ENCODE results near the gene NFE2L2.
"Not testable (repeated sequence)": the region's sequence is repeated elsewhere in the genome, so short reads cannot be mapped to it uniquely, and the experiment has no call there.

Gene NFE2L2

DNA sequence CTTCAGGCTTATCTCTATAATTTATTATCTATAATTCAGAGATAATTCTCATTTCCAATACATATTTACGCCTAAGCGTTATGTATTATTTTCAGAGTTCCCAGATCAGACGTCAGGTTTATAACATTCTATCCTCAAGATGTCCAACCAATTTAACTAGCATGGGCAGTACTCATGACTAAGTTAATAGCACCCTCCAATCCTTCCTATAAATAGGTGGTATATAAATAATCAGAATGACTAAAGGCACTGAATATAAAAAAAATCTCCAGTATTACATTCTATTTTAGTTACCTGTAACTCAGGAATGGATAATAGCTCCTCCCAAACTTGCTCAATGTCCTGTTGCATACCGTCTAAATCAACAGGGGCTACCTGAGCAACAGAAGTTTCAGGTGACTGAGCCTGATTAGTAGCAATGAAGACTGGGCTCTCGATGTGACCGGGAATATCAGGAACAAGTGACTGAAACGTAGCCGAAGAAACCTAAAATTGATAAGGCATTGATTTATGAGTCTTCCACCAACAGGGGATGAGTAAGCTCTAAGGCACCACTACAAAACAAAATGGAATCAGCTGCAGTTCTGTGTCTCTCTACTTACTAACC lies 32.3 kb downstream of the NFE2L2 start:
- no peak for DNase-seq

DNA sequence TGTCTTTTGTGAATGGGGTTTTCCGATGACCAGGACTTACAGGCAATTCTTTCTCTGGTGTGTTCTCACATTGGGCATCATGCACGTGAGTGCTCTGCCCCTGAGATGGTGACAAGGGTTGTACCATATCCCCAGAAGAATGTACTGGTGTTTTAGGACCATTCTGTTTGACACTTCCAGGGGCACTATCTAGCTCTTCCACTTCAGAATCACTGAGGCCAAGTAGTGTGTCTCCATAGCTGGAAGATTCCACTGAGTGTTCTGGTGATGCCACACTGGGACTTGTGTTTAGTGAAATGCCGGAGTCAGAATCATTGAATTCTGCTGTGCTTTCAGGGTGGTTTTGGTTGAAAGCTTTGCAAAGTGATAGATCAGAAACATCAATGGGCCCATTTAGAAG lies 33.3 kb downstream of the NFE2L2 start:
- DNase-seq: no peak

DNA sequence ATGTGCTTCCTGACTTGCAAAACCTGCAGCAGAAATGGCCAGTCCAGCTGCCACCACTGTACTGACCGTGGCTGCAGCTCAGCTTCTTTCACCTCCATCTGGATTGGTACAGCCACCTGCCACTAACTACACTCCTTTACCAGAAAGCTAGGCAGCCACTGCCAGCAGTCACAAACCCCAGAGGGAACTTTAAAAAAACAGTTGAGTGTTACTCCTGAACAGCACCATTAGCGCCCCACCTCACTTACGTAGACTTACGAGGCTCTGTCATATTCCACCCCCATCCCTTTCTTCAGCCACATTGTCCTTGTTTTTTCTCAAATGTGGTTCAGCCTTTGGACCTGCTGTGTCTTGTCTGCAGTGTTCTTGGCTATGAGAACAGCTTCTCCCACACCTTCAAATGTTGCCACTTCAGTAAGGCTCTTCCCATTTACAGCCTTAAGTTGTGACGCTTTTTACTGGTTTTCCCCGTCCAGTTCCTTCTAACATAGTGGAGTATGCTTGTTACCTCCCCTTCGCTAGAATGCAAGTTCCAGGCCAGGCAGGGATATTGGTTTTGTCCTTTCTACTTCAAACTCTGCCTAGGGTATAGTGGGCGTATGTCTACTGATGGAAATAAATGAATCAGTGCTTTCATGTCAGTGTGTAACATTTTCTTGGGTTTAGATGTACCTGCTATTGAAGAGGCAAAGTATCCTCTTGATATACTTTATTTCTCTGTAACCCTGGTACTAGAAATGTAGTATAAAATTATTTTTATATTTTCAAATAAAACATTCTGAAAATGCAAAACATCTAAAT lies 34.9 kb downstream of the NFE2L2 start:
- no peak for DNase-seq

DNA sequence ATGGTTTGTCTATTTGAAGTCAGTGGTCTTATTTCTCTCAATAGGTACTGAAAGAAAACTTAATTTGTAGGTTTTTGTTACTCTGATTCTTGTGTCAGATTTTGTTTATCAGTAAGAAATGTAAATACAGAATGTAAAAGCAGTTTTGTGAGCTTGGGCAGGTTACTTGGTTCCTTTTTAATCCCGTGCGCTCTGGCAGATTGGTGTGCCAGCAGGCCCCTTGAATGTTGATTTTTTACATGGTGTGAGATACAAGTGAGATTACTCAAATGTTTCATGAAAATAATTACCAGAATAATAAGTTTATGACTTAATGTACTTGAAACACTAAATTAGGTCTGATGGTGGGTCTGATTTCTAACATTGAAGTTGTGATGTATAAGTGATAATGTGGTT lies 38.6 kb downstream of the NFE2L2 start:
- DNase-seq: no peak

DNA sequence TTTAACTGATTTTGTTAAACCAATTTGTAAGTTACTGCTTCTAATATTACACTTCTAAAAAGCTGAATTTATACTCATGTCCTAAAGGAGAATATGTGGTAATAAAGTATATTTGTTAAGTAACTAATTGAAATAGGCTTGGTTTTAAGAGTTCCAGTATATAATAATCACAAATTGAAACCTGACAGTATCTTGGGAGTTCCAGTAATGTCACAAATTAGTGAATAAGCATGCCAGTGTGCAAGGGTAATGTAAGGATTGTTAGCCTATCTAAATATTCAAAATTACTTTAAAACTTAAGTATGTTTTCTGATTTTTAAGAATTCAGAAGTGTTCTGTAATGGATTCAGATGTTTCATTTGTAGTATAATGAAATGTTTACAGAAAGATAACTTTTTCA lies 41.1 kb downstream of the NFE2L2 start:
- DNase-seq: not testable (repeated sequence)

DNA sequence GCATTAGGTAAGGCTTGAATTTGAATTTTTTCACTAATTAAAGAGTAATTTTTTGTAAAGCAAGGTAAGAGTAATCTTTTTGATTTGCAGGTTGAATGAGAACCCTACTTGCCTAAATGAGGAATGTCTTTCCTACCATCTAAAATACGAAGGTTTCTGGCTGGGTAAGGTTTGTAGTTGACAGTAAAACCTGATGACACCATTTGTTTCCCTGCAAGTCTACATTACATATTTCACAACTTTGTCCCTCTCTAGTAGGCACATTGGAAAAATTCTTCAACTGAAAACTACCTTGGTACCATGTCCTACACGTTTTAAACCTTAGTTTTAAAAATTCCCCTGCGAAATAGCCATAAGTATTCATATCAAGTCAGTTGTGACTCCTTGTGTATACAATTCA lies 42.6 kb downstream of the NFE2L2 start:
- DNase-seq: no peak

DNA sequence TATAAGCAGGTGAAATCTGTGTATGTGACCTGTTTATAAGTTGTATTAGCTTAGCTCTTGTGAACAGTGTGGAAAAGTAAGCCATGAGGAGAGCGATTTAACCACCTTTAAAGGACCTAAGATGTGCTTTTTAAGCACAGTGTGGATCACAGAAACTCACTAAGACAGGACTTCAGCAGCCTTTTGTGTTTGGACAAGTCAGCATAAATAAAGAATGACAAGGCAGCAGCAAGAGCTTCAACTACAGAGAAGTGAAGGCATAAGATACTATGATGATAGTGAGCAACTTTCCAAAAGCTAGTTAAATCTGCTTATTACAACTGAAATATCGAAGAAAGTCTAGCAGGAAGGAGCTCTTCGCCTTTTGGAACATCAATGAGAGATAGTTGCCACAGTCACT lies 43.0 kb downstream of the NFE2L2 start:
- DNase-seq: no peak

DNA sequence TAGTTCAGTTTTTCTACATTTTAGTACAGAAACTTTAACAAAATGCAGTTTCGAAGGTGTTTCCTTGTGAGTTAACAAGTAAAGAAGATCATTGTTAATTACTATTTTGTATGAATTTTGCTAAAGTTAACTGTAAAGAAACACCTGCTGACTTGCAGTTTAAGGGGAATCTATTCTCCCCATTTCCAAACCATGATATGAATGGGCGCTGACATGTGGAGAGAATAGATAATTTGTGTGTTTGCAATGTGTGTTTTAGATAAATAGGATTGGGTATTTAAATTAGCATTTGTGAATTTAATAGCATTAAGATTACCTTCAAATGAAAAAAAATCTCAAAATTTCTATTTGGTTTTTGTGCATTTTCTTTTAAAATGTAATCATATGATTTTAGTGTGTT lies 44.7 kb downstream of the NFE2L2 start:
- DNase-seq: not testable (repeated sequence)

DNA sequence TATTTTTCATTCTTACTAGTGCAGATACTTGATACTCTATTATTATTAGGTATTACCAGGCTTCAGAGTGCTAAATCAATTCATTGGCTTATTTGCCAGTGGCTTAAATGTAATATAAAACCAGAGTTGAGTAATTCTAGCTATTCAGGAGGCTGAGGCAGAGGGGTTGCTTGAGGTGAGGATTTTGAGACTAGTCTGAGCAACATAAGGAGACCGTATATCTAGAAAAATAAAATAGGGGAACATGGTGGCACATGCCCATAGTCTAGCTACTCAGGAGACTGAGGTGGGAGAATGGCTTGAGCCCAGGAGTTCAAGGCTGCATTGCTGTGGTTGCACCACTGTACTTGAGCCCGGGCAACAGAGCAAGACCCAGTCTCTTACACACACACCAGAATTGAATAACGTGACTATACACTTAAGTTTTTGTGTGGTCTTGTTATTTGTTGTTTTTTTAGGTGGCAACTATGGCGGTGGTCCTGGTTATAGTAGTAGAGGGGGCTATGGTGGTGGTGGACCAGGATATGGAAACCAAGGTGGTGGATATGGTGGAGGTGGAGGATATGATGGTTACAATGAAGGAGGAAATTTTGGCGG lies 47.2 kb downstream of the NFE2L2 start:
- no peak for DNase-seq

DNA sequence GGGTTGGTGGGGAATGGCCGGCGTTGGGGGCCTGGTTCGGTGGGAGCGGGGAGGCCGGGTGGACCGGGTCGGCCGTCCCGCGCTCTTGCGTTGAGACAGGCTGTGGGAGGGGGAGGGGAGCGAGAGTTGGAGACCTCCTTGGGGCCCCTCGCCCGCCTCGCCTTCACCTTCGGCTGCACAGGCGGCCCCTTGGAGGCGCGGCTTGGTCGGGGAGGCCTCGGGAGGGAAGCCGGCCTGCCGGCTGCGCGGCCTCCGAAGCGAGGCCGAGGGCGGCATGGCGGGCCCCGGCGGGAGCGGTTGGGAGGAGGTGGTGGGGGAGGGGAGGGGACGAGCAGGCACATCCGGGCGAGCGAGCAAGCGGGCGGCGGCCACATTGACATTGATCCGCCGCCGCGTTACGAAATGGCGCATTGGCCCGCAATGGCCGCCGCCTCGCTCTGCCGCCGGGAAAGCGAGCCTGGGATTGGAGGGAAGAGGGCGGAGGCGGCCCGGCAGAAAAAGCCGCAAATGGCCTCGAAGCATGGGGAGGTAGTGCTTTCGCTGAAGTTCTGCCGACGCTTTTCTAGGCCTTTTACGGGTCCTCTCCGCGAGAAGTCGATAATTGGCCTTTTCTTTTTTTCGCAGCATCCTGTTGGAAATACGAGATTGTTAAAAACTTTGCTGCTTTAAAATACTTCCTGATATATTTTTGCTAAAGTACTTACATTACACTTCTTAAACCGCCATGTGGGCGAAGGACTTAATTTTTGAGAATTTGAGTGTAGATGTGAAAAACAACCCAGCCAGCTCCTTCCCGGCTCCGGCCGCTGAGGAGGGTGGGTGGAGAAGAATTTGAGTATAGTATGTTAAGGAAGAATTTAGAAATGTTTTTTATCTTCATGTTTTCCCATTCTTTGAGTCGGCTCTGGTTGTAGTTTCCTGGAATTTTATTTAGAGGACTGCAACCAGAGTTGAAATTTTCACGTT lies 51.4 kb downstream of the NFE2L2 start:
- DNase-seq: peak; percentile 93

DNA sequence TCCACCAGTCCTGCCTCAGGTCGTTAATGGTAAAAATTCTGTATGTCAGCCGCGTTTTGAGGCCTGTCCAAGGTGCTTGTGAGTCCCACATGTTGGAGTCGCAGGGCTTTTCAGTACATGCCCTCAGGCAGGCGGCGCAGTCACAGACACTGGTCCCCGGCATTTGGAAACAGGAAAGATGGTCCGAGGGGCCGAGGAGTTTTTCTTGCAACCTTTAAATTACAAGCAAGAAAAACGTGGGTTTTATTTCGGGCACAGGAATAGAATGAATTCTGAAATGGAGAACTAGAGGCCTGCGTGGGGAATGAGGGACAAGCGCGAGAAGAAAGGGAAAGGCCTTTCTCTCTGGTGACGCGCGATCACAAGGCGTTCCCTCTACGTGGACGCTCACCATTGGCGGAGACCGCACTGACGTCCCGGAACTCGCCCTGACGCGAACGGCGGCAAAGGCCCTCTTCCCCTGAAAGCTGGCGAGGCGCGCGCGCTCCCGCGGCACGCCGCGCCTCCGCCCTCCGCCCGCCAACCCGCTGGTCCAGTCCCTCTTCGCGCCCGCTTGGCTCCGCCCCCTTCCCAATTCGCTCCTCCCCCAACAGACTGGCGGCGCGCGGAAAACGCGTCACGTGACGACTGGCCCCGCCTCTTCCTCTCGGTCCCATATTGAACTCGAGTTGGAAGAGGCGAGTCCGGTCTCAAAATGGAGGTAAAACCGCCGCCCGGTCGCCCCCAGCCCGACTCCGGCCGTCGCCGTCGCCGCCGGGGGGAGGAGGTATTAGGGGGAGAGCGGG lies 52.2 kb downstream of the NFE2L2 start, which contains the start of gene HNRNPA3:
Gene HNRNPA3 (plus strand): TSS at position 689 of the 785 bp plus-strand sequence. CDS start 6 bp downstream, at position 695.
- peak; percentile 100 for DNase-seq

DNA sequence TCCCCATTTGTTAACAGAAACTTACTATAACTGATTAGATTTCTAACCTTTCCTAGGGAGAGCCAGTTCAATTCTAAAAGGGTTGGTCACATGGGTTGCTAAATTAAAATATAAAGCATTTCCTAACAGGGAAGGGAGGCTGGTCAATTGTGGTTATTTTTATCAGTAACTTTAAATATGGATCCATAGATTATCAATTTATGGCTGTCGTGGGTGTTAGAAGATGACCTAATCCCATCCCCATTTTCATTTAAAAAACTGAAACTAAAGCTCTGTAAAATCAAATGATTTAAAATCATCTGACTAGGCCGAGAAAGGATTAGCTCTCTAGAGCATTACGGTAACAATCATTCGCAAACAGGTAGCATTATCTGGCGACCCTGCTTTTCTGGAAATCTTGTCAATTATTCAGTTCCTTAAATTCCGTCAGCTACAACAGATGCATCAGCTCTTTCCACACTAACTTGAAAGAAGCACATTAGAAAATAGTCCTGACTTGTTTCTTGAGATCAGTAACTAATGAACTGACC lies 52.9 kb downstream of the NFE2L2 start:
- no peak for DNase-seq

DNA sequence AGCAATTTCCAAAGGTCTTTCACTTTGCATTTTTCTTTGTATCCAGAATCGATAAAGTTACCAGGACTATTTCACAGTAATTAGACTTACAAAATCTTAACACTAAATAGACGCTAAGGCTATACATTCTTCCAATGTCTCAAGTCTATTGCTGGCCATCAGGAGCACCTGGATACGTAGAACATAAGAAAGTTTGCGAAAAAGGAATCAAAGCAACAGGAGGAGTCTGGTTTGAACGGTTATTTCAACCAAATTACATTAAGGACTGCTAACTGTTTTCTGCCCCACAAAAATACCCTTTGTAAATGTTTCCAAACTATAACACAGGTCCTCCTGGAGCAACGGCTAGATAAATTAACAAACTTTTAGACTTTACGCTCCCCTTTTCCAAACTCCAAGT lies 53.4 kb downstream of the NFE2L2 start:
- DNase-seq: no peak

DNA sequence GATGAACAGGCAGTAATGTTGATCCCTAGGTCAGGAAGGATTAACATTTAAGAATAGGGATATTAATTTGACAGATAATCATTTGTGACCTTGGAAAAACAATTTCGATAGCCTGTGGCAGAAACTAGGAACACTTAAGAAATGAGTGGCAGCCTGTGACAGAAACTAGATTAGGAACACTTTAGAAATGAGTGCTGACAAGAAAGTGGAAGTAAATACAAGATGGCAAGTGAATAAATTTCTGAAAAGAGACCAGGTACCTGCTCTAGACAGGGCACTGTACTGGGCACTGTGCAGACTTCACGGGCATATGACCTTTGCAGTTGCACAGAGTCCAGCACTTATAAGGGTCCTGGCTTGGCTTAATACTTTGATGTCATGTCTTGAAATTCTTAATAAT lies 57.4 kb downstream of the NFE2L2 start:
- DNase-seq: no peak

DNA sequence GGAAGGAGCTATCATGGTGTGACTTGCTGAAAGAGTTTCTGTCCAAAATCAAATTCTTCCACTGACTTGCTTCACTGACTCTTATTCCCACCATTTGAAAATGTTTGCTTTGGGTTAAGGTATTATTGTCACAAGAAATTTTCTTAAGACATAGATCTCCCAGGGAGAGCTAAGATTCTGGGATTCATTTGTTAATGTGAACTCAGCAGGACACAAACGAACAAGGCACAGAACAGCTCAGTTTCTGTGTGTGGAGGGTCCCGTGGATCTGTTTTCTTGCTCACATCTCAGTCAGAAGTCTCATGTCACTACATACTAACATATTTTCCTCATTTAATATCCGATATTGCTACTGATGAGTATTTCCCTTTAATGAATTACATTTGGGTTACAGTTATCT lies 60.1 kb downstream of the NFE2L2 start:
- DNase-seq: no peak

DNA sequence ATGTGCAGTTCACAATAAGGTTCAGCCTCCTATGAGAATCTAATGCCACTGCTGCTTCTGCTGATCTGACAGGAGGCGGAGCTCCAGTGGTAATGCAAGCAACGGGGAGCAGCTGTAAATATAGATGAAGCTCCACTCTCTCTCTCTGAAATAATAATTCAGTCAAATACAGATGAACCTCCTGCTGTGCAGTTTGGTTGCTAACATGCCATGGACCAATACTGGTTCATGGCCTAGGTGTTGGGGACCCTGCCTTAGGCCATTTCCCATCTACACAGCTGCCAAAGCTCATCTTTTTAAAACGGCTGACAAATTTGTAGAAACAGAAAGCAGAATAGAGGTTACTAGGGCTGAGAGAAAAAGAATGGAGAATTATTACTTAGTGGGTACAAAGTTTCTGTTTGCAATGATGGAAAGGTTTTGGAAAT lies 62.6 kb downstream of the NFE2L2 start:
- DNase-seq: no peak

DNA sequence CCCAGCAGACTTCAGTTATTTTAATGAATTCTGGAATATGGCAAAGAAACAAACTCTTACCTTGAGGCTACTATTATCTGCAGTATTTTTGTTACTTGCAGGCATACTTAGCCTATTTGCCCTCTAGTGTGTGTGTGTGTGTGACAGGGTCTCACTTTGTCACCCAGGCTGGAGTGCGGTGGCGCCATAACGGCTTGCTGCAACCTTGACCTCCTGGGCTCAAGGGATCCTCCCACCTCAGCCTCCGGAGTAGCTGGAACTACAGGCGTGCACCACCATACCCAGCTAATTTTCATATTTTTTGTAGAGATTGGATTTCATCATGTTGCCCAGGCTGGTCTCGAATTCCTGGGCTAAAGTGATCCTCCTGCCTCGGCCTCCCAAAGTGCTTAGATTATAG lies 64.1 kb downstream of the NFE2L2 start:
- not testable (repeated sequence) for DNase-seq

DNA sequence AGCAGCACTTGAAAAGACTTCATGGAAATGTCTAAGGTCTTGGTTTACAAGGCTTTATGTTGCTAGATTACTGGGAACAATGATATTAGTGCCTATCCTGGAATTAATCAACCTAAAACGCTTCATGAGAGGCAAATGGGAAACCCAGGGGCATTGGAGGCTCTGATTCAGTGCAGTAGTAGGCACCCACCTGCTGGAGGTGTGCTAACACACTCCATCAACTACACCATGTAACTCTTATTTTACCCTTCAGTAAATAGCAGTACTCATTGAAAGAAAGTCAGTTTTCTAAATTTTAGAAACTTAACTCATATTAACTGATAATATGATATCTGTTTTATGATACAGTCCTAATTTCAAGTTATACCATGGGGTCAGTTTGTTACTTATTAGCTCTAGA lies 69.3 kb downstream of the NFE2L2 start:
- DNase-seq: no peak

DNA sequence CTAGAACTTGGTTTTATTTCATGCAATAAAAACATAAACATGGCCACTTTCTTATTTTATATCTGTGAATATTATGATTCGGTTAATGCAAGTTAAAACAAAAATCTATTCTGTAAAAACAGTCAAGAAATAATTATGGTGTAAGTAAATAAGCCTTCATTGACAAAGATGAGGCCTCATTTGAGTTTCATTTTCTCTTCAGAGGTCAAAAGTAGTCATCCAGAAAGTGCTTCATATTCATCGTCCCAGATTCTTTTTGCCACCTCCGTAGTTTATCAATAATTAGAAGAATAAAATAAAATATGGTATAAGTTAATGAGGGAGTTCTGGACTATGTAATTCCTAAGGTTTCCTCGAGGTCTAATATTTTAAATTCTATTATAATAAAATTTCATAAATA lies 71.3 kb downstream of the NFE2L2 start:
- no peak for DNase-seq

DNA sequence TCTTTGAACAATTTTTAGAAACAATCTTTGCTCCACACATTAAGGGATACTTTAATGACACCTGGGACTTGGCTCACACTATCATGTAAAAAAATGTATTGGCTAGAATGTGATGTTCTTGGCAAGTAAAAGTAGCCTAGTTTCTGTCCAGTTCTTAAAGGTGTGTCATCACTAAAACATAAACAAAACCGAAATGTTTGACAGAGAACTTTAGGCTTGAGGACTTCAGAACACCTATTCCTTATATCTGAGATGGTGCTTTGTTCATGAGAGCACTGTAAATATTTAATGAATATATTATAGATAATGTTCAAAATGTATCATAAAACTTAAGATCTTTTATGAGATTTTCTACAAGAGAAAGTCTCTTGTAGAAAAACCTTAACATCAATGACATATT lies 71.7 kb downstream of the NFE2L2 start:
- no peak for DNase-seq

DNA sequence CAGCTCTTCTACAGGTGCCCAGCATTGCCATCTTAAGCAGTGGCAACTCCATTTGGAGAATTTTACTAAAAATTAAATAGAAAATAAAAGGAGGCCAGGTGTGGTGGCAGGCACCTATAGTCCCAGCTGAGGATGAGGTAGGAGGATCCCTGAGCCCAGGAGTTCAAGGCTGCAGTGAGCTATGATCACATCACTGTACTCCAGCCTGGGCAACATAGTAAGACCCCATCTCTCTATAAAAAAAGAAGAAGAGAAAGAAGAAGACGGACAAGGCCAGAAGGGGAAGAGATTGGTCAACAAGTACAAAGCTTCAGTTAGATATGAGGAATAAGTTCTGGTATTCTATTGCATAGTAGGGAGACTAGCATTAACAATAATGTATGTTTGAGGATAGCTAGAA lies 73.6 kb downstream of the NFE2L2 start:
- no peak for DNase-seq
